ENCODE data around the gene SERPINA6.
"Not testable (repeated sequence)": the region's sequence is repeated elsewhere in the genome, so short reads cannot be mapped to it uniquely, and the experiment has no call there.

SERPINA6 gene
- 0 reads per million in 4 donors for total RNA-seq

GRCh38 chr14:94322648-94323570 is at the start of gene SERPINA6:
Gene SERPINA6 (minus strand): TSS chr14:94323336. CDS start chr14:94314648, 8,688 bp downstream.
- DNase-seq, result no peak

GRCh38 chr14:94372021-94372605 is 49.0 kb upstream of the SERPINA6 start:
- DNase-seq, result no peak

- no peak for DNase-seq
Measured at GRCh38 chr14:94370524-94370910, 47.4 kb upstream of the SERPINA6 start.

GRCh38 chr14:94369766-94370523 is 46.8 kb upstream of the SERPINA6 start:
- DNase-seq, result not testable (repeated sequence)

- DNase-seq, result no peak
Measured at GRCh38 chr14:94368956-94369355, 45.8 kb upstream of the SERPINA6 start.

GRCh38 chr14:94368243-94368590 is 45.1 kb upstream of the SERPINA6 start:
- no peak for DNase-seq

GRCh38 chr14:94367347-94368242 is 44.5 kb upstream of the SERPINA6 start:
- no peak for DNase-seq

- no peak for DNase-seq
Measured at GRCh38 chr14:94366146-94366915, 43.2 kb upstream of the SERPINA6 start, which contains the start of gene SERPINA2. Gene SERPINA2 (minus strand): TSS chr14:94366698.

- DNase-seq, result no peak
Measured at GRCh38 chr14:94365624-94366023, 42.5 kb upstream of the SERPINA6 start.

- no peak for DNase-seq
Measured at GRCh38 chr14:94364964-94365363, 41.8 kb upstream of the SERPINA6 start.

- no peak for DNase-seq
Measured at GRCh38 chr14:94364037-94364436, 40.9 kb upstream of the SERPINA6 start.

GRCh38 chr14:94363151-94363624 is 40.1 kb upstream of the SERPINA6 start:
- DNase-seq, result no peak

- DNase-seq, result no peak
Measured at GRCh38 chr14:94362614-94363133, 39.5 kb upstream of the SERPINA6 start.

GRCh38 chr14:94361682-94362081 is 38.5 kb upstream of the SERPINA6 start:
- DNase-seq, result no peak

GRCh38 chr14:94360945-94361565 is 37.9 kb upstream of the SERPINA6 start:
- DNase-seq, result no peak

GRCh38 chr14:94357166-94357565 is 34.0 kb upstream of the SERPINA6 start:
- no peak for DNase-seq

GRCh38 chr14:94356379-94357056 is 33.4 kb upstream of the SERPINA6 start:
- no peak for DNase-seq

GRCh38 chr14:94355191-94355794 is 32.2 kb upstream of the SERPINA6 start:
- no peak for DNase-seq

- no peak for DNase-seq
Measured at GRCh38 chr14:94354638-94355185, 31.6 kb upstream of the SERPINA6 start.
